ENCODE data around the gene SVEP1. TPM values are rescaled to one million over a fixed set of nuclear protein-coding genes. Genes with fewer than 3 reads are reported as not detected.

The SVEP1 gene
- total and polyA plus RNA-seq, 2 of the 13 experiments (the other 11 are each of a cell fraction or from before 2014, with no cell fraction given), result not detected

DNA sequence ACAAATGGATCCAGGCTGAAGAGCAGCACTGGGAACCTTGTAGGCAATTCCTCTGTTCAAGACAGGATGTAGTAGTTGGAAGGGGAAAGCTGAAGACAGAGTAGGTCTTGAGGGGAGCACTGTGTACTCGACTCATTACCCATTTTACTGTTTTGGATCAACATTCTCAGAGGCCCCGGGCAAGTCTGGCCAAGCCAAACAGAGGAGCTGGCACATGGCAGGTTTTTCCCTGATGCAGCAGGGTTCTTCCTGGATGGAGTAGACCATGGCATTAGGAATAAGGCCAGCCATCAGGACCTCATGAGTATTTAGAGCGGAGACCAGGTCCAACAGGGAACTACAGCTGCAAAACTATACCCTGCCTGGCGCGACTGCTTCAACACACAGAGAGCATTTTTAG is 4.4 kb downstream of the SVEP1 start (continued):
- TF ChIP-seq, protein P1, sequence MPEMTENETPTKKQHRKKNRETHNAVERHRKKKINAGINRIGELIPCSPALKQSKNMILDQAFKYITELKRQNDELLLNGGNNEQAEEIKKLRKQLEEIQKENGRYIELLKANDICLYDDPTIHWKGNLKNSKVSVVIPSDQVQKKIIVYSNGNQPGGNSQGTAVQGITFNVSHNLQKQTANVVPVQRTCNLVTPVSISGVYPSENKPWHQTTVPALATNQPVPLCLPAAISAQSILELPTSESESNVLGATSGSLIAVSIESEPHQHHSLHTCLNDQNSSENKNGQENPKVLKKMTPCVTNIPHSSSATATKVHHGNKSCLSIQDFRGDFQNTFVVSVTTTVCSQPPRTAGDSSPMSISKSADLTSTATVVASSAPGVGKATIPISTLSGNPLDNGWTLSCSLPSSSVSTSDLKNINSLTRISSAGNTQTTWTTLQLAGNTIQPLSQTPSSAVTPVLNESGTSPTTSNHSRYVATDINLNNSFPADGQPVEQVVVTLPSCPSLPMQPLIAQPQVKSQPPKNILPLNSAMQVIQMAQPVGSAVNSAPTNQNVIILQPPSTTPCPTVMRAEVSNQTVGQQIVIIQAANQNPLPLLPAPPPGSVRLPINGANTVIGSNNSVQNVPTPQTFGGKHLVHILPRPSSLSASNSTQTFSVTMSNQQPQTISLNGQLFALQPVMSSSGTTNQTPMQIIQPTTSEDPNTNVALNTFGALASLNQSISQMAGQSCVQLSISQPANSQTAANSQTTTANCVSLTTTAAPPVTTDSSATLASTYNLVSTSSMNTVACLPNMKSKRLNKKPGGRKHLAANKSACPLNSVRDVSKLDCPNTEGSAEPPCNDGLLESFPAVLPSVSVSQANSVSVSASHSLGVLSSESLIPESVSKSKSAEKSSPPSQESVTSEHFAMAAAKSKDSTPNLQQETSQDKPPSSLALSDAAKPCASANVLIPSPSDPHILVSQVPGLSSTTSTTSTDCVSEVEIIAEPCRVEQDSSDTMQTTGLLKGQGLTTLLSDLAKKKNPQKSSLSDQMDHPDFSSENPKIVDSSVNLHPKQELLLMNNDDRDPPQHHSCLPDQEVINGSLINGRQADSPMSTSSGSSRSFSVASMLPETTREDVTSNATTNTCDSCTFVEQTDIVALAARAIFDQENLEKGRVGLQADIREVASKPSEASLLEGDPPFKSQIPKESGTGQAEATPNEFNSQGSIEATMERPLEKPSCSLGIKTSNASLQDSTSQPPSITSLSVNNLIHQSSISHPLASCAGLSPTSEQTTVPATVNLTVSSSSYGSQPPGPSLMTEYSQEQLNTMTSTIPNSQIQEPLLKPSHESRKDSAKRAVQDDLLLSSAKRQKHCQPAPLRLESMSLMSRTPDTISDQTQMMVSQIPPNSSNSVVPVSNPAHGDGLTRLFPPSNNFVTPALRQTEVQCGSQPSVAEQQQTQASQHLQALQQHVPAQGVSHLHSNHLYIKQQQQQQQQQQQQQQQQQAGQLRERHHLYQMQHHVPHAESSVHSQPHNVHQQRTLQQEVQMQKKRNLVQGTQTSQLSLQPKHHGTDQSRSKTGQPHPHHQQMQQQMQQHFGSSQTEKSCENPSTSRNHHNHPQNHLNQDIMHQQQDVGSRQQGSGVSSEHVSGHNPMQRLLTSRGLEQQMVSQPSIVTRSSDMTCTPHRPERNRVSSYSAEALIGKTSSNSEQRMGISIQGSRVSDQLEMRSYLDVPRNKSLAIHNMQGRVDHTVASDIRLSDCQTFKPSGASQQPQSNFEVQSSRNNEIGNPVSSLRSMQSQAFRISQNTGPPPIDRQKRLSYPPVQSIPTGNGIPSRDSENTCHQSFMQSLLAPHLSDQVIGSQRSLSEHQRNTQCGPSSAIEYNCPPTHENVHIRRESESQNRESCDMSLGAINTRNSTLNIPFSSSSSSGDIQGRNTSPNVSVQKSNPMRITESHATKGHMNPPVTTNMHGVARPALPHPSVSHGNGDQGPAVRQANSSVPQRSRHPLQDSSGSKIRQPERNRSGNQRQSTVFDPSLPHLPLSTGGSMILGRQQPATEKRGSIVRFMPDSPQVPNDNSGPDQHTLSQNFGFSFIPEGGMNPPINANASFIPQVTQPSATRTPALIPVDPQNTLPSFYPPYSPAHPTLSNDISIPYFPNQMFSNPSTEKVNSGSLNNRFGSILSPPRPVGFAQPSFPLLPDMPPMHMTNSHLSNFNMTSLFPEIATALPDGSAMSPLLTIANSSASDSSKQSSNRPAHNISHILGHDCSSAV (CRISPR knock-in tag; IDR thresholded peaks at IDR 0.05; ENCODE audit: borderline replicate concordance), result no peak
- no peak for TF ChIP-seq SETDB1 (CRISPR knock-in tag; IDR thresholded peaks at IDR 0.05; ENCODE audit: borderline replicate concordance)

DNA sequence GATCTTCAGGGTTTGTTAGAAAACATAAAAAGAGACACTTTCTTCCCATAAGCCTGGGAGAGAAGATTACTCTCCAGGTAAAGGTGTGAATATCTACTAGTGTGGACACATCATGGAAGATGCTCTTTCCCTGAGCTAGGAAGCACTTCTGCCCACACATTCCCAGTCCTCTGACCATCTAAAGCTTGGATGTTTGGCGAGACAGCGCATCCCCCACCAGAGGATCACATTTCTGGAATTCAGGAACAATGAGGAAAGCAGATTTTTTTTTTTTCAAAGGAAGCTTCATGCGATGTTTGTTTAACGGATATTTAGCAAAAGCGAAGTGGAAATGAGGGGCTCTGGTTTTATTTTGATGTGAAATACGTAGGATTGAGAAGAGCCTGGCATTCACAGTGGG is 6.2 kb downstream of the SVEP1 start:
- CTCF ChIA-PET (ENCODE audit: low intra/inter-chr PET ratio, low total read pairs), result no interaction called here
- BruUV-seq (replicated peaks), result no TSS peak
- Histone ChIP-seq H3K27me3 (ENCODE audit: control insufficient read depth in 1 of 2, insufficient read depth in 2 of 2, low read length in 2 of 2) (peaks cover 0 to 2% of the 10 kb centered on the region in 2 experiments; a peak in 1 of 5 replicates), H3K4me3 (replicated peaks in 1 of 3; ENCODE audit: insufficient read depth in 1 of 3, low read depth in 2 of 3, low read length in 3 of 3) (no peak overlapping the region), H4K20me1 (ENCODE audit: insufficient read depth, low read length) (no peaks in the 10 kb centered on the region), H2AFZ (ENCODE audit: low read length) (no peak overlapping the region), H3K4me2 (ENCODE audit: low read depth, low read length) (no peak overlapping the region), H3K9ac (ENCODE audit: insufficient read depth, low read depth, low read length) (no peak overlapping the region), H3K4me1 (ENCODE audit: insufficient read depth, low read length) (no peaks in the 10 kb centered on the region), H3K79me2 (ENCODE audit: insufficient read depth, low read length) (no peaks in the 10 kb centered on the region), H3K9me3 (ENCODE audit: low read length) (no peaks in the 10 kb centered on the region), H3K27ac (ENCODE audit: extremely low read length, insufficient read depth, low read length) (no peak overlapping the region), H3K36me3 (replicated peaks in 1 of 2; ENCODE audit: control insufficient read depth in 1 of 2, insufficient read depth in 2 of 2, low read length in 2 of 2) (no peaks in the 10 kb centered on the region)
- no peak for ATAC-seq
- in situ Hi-C loops (cut with HindIII; ENCODE audit: extremely low pct_ligation_motif_present, low pct_unique_long_range_greater_than_20kb), result no loop called here
- no peak for DNase-seq (ENCODE audit: low spot score)
- 9% methylated on average over 6 of the region's 6 CpGs for WGBS (ENCODE audit: low lambda C conversion rate)
- FAIRE-seq, result no peak
- POLR2A ChIA-PET, result no interaction called here
- TF ChIP-seq ZNF263 (CRISPR knock-in tag; IDR thresholded peaks at IDR 0.05) (no peak), ZMAT3 (CRISPR knock-in tag; conservative IDR thresholded peaks at IDR 0.05) (no peak), TSC22D2 (CRISPR knock-in tag; IDR thresholded peaks at IDR 0.05; ENCODE audit: borderline replicate concordance) (no peak)
- intact Hi-C loops (cut with micrococcal nuclease; ENCODE audit: unreplicated experiment), result no loop called here

Data from HepG2 (cell line).